CD8-positive, alpha-beta memory T cell (primary cell): ENCODE measurements around the gene PTGS1. TPM values are rescaled to one million over a fixed set of nuclear protein-coding genes. Genes with fewer than 3 reads are reported as not detected.
A peak's percentile ranks its signal among the peaks of the same experiment; 100 is the strongest.

Experiments
- CTCF ChIA-PET: fragments of 350-600 bp; sonication (Branson Sonifier 250); formaldehyde crosslinking; loops from one replicate; lab custom pipeline; 2021; ENCODE audit warnings: antibody characterized with exemption; lab: Charles Lee
- POLR2A ChIA-PET: fragments of 350-600 bp; sonication (Branson Sonifier 250); formaldehyde crosslinking; loops from one replicate; lab custom pipeline; 2021; ENCODE audit warnings: antibody characterized with exemption; lab: Charles Lee
- DNase-seq, 5 donors: peaks; one replicate each; pipeline versions ENCODE4 v3.0.0 to v3.0.0-alpha.2; 2020 to 2022; ENCODE audit warnings: mixed read lengths in 1 of 5
- H3K27ac ChIP-seq: one replicate; pipeline ENCODE4 v1.7.0; 2013; ENCODE audit warnings: low read depth, mild to moderate bottlenecking, low read length, moderate library complexity
- H3K27me3 ChIP-seq: 2 replicates; pipeline ENCODE4 v1.7.0; 2013; ENCODE audit warnings: low read length, mild to moderate bottlenecking; ENCODE audit not compliant: insufficient read depth, poor library complexity, severe bottlenecking
- H3K36me3 ChIP-seq: 2 replicates; pipeline ENCODE4 v1.7.0; 2013; ENCODE audit warnings: mild to moderate bottlenecking, low read length, moderate library complexity; ENCODE audit not compliant: insufficient read depth
- H3K4me1 ChIP-seq: 2 replicates; pipeline ENCODE4 v1.7.0; 2013; ENCODE audit warnings: mild to moderate bottlenecking, low read length, moderate library complexity; ENCODE audit not compliant: insufficient read depth
- H3K4me3 ChIP-seq: 2 replicates; pipeline ENCODE4 v1.7.0; 2013; ENCODE audit warnings: mild to moderate bottlenecking, low read length
- H3K9me3 ChIP-seq: 2 replicates; pipeline ENCODE4 v1.7.0; 2013; ENCODE audit warnings: mild to moderate bottlenecking, low read length
- H3K27ac Mint-ChIP-seq, 8 donors: one replicate each; pipeline ENCODE4 v1.8.0; 2020 to 2021; ENCODE audit warnings: mixed read lengths in 8 of 8, mild to moderate bottlenecking in 6 of 8, inconsistent platforms in 3 of 8, moderate library complexity in 3 of 8
- H3K27me3 Mint-ChIP-seq, 2 donors: one replicate each; pipeline ENCODE4 v1.8.0; 2020 to 2021; ENCODE audit warnings: mixed read lengths in 2 of 2, mild to moderate bottlenecking in 1 of 2, moderate library complexity in 1 of 2
- H3K36me3 Mint-ChIP-seq, 3 donors: one replicate each; pipeline ENCODE4 v1.8.0; 2020 to 2021; ENCODE audit warnings: mixed read lengths in 3 of 3, inconsistent platforms in 1 of 3, mild to moderate bottlenecking in 1 of 3
- H3K4me1 Mint-ChIP-seq, 3 donors: one replicate each; pipeline ENCODE4 v1.8.0; 2020 to 2021; ENCODE audit warnings: mixed read lengths in 3 of 3, inconsistent platforms in 1 of 3, mild to moderate bottlenecking in 1 of 3
- H3K4me3 Mint-ChIP-seq, 7 donors: one replicate each; pipeline ENCODE4 v1.8.0; 2020 to 2021; ENCODE audit warnings: mixed read lengths in 7 of 7, mild to moderate bottlenecking in 6 of 7, moderate library complexity in 4 of 7, inconsistent platforms in 2 of 7
- H3K9me3 Mint-ChIP-seq, 5 donors: one replicate each; pipeline ENCODE4 v1.8.0; 2020 to 2022; ENCODE audit warnings: mixed read lengths in 5 of 5, mild to moderate bottlenecking in 3 of 5, moderate library complexity in 2 of 5, inconsistent platforms in 1 of 5
- polyA plus RNA-seq: library from polyadenylated mRNA; unstranded; fragments of 300-500 nt; fragmentation: Illumina TruSeq; gene quantifications from one replicate; pipeline ENCODE4 v1.2.3, GENCODE V29; 2021
- total RNA-seq, 2 experiments: library from RNA; stranded (reverse); gene quantifications; one replicate each; pipeline ENCODE4 v1.2.3, GENCODE V29; 2021

PTGS1 gene
- total and polyA plus RNA-seq, 3 experiments from 2014 or later = 0.27 to 0.44 TPM; not detected in 1

- no peaks in the 10 kb centered on the region for H3K36me3 ChIP-seq
- peaks cover 0 to 2% (median 0%) of the 10 kb centered on the region in 3 donors for H3K36me3 Mint-ChIP-seq
- no peaks in the 10 kb centered on the region for H3K4me1 Mint-ChIP-seq
- H3K4me3 Mint-ChIP-seq = no peak overlapping the region
- no peak for DNase-seq
- no peaks in the 10 kb centered on the region for H3K9me3 Mint-ChIP-seq
- no peak overlapping the region for H3K27ac ChIP-seq
- H3K4me1 ChIP-seq = no peaks in the 10 kb centered on the region
- peaks cover 3 to 5% of the 10 kb centered on the region in 2 donors for H3K27me3 Mint-ChIP-seq
- H3K27ac Mint-ChIP-seq = peak overlapping the region in 1 of 8 donors; percentile 72
- no peaks in the 10 kb centered on the region for H3K27me3 ChIP-seq
- H3K4me3 ChIP-seq = no peak overlapping the region
- ChIA-PET POLR2A (no interaction called here), CTCF (interaction anchor here (1.8 to 3.4 kb wide), 2 partner anchors 11 to 214 kb away, joined by 5 to 13 read pairs; no protein-coding TSS in a partner anchor)
- no peaks in the 10 kb centered on the region for H3K9me3 ChIP-seq
These were observed 31.8 kb upstream of the PTGS1 start for GRCh38 chr9:122338994-122339393.

GRCh38 chr9:122339579-122339978, 31.2 kb upstream of the PTGS1 start:
- no peak for DNase-seq
- H3K4me3 Mint-ChIP-seq = no peak overlapping the region
- Histone ChIP-seq H3K36me3 (no peaks in the 10 kb centered on the region), H3K27ac (no peak overlapping the region), H3K9me3 (no peaks in the 10 kb centered on the region), H3K27me3 (no peaks in the 10 kb centered on the region), H3K4me3 (no peak overlapping the region), H3K4me1 (no peaks in the 10 kb centered on the region)
- peaks cover 0 to 2% (median 0%) of the 10 kb centered on the region in 3 donors for H3K36me3 Mint-ChIP-seq
- no peaks in the 10 kb centered on the region for H3K9me3 Mint-ChIP-seq
- CTCF ChIA-PET = interaction anchor here (1.8 to 3.4 kb wide), 2 partner anchors 11 to 214 kb away, joined by 5 to 13 read pairs; no protein-coding TSS in a partner anchor
- POLR2A ChIA-PET = no interaction called here
- no peaks in the 10 kb centered on the region for H3K4me1 Mint-ChIP-seq
- H3K27me3 Mint-ChIP-seq = peaks cover 3 to 5% of the 10 kb centered on the region in 2 donors
- H3K27ac Mint-ChIP-seq = no peak overlapping the region

GRCh38 chr9:122340161-122340560, 30.7 kb upstream of the PTGS1 start:
- Mint-ChIP-seq H3K27me3 (peaks cover 5 to 8% of the 10 kb centered on the region in 2 donors), H3K4me1 (no peaks in the 10 kb centered on the region), H3K9me3 (no peaks in the 10 kb centered on the region), H3K36me3 (peaks cover 0 to 2% (median 0%) of the 10 kb centered on the region in 3 donors), H3K27ac (no peak overlapping the region), H3K4me3 (no peak overlapping the region)
- Histone ChIP-seq H3K27ac (no peak overlapping the region), H3K27me3 (no peaks in the 10 kb centered on the region), H3K4me1 (no peaks in the 10 kb centered on the region), H3K36me3 (no peaks in the 10 kb centered on the region), H3K4me3 (no peak overlapping the region), H3K9me3 (no peaks in the 10 kb centered on the region)
- POLR2A ChIA-PET = no interaction called here
- CTCF ChIA-PET = interaction anchor here (1.3 to 3.4 kb wide), 3 partner anchors 10 to 241 kb away, joined by 3 to 13 read pairs (median 5); no protein-coding TSS in a partner anchor
- no peak for DNase-seq

DNA sequence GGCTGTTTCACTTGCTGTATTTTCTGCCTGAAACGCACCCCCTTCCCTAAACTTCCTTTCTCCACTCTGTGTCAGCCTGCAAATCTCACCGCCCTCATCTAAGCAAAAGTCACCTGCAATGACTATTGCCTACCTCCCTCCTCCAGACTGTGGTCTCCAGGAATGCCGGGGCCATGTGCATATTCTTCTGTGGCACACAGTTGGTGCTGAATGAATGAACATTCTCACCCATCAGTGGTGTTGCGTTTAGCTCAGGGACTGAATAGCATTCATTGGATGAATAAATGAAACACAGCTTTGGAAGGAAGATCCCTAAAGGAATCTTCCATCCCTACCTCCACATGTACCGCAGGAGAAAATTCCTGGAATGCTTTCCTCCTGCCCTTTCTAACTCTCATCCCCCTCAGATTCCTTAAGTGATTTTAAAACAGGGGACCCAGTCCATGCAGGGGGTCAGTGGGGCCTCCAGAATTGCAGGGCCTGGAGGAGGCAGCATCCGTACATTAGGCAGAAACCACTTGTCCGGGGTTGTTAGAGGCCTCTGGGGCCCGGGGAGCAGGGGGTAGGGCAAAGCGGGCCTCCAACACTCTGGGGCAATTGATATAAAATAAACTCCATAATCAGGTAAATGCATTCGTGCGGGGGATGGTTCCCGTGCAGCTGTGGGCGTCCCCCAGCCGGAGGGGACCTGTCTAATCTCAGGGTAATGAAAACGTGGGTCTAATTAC, 28.3 kb upstream of the PTGS1 start:
- Histone ChIP-seq H3K27me3 (peaks cover 5% of the 10 kb centered on the region), H3K27ac (no peak overlapping the region), H3K4me1 (no peaks in the 10 kb centered on the region), H3K36me3 (no peaks in the 10 kb centered on the region), H3K9me3 (no peaks in the 10 kb centered on the region), H3K4me3 (no peak overlapping the region)
- Mint-ChIP-seq H3K9me3 (no peaks in the 10 kb centered on the region), H3K36me3 (no peaks in the 10 kb centered on the region), H3K27me3 (peaks cover 22 to 23% of the 10 kb centered on the region in 2 donors), H3K4me3 (peak overlapping the region in 1 of 7 donors; percentile 27), H3K4me1 (peaks cover 0 to 9% (median 3%) of the 10 kb centered on the region in 3 donors), H3K27ac (no peak overlapping the region)
- ChIA-PET CTCF (interaction anchor here (1.6 kb wide), 1 partner anchor 218 kb away, joined by 4 read pairs; no protein-coding TSS in a partner anchor), POLR2A (no interaction called here)
- DNase-seq = no peak

DNA sequence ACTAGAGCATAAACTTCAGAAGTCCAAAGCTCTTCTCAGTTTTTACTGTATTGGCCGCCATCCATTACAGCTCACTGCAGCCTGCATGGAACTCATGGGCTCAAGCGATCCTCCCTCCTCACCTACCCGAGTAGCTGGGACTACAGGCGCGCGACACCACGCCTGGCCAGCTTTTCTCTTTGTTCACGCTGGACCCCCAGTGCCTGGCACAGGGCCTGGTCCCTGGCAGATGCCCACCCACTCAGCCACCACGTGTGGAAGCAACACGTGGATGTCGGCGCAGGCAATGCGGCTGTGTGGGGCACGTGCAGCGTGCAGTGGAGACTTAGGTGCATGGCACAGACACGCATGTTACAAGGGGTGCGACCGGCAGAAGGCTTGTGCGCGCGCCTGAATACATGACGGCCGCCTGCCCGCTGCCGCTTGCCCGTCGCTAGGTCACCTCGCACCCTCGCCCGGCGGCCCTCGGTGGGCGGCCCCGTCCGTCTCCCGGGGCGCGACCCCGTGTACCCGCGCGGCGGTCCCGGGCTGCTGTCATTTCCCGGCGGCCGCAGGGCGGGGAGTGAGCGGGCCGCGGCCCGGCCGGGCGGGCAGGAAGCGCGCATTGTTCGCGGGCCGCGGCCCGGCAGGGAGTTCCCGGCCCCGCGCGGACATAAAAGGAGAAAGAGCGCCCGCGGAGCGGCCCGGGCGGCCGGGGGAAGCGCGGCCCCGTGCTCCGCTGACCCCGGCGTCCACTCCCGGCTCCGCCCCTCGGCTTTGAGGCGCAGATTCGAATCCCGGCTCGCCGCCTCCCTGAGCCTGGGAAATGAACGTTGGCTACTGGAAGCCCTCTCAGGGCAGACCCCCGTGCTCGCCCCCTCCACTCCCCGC, 24.1 kb upstream of the PTGS1 start:
- peak overlapping the region in 1 of 8 donors; percentile 45 for H3K27ac Mint-ChIP-seq

DNA sequence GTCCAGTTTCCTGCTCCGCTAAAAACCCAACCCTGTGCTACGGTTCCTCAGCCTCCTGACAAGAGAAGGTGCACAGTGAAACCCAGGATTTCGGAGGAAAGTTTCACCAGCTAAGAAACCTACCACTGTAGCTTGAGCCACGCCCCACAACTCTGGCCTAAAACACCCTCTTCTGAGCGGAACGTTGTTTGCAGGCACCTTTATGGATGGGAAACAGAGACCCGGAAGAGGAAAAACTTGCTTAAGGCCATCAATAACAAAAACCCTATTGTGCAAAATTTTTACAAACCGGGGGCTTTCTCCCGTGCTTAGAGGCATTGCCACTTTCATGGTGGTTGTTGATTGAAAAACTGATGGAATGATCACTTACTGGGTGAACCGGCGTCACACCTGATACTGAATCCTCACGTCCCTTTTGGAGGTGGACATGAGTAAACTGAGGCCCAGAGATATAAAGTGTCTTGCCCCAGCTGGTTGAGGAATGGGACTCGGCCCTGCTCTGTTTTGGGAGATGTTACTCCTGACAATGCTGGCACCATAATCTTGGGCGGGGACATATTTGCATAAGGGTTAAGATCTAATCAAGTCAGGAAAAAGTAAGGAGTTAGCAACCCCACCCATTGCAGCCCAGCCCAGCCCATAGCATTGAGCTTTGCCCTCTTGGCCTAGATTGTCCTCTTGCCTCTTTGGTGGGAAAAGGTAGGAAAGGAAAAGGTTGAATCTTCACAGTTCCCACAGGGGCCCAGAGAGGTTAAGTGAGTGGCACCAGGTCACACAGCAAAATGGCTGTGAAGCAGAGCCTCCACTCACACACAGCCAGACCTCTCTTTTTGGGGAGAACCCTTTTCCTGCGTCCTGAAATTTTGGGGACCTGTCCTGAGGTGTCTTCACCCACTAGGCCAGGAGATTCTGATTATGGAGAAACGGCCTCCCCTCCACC, 23.2 kb upstream of the PTGS1 start:
- no peak overlapping the region for H3K4me3 ChIP-seq
- peaks cover 38 to 55% of the 10 kb centered on the region in 2 donors for H3K27me3 Mint-ChIP-seq
- H3K27me3 ChIP-seq = peaks cover 6% of the 10 kb centered on the region
- no peaks in the 10 kb centered on the region for H3K4me1 ChIP-seq
- H3K27ac Mint-ChIP-seq = peak overlapping the region in 2 of 8 donors; percentile 45 to 59
- H3K9me3 ChIP-seq = no peaks in the 10 kb centered on the region
- POLR2A ChIA-PET = interaction anchor here (0.5 kb wide), 1 partner anchor 228 kb away, joined by 7 read pairs; no protein-coding TSS in a partner anchor
- CTCF ChIA-PET = interaction anchor here (1.0 to 9.0 kb wide), 2 partner anchors 224 to 462 kb away, joined by 3 to 166 read pairs; no protein-coding TSS in a partner anchor
- no peak overlapping the region for H3K27ac ChIP-seq
- DNase-seq = no peak
- no peaks in the 10 kb centered on the region for H3K36me3 ChIP-seq
- peaks cover 0 to 22% (median 6%) of the 10 kb centered on the region in 3 donors for H3K4me1 Mint-ChIP-seq
- peaks cover 0 to under 1% (median 0%) of the 10 kb centered on the region in 5 donors for H3K9me3 Mint-ChIP-seq
- H3K36me3 Mint-ChIP-seq = no peaks in the 10 kb centered on the region
- peak overlapping the region; percentile 53 to 82 (median 66) for H3K4me3 Mint-ChIP-seq

More for the DNA sequence above, 24.1 kb upstream of the PTGS1 start:
- ChIA-PET POLR2A (interaction anchor here (0.5 kb wide), 1 partner anchor 227 kb away, joined by 7 read pairs; no protein-coding TSS in a partner anchor), CTCF (interaction anchor here (1.9 to 9.0 kb wide), 2 partner anchors 223 to 247 kb away, joined by 10 to 166 read pairs; no protein-coding TSS in a partner anchor)
- peak in 1 of 5 donors; percentile 12 for DNase-seq
- Histone ChIP-seq H3K36me3 (no peaks in the 10 kb centered on the region), H3K27ac (no peak overlapping the region), H3K9me3 (no peaks in the 10 kb centered on the region), H3K27me3 (peaks cover 6% of the 10 kb centered on the region), H3K4me3 (no peak overlapping the region), H3K4me1 (no peaks in the 10 kb centered on the region)
- no peaks in the 10 kb centered on the region for H3K9me3 Mint-ChIP-seq
- H3K36me3 Mint-ChIP-seq = no peaks in the 10 kb centered on the region
- H3K4me3 Mint-ChIP-seq = peak overlapping the region; percentile 53 to 82 (median 66)
- H3K4me1 Mint-ChIP-seq = peaks cover 0 to 22% (median 6%) of the 10 kb centered on the region in 3 donors
- H3K27me3 Mint-ChIP-seq = peaks cover 38 to 55% of the 10 kb centered on the region in 2 donors

- H3K4me1 Mint-ChIP-seq = peaks cover 0 to 22% (median 6%) of the 10 kb centered on the region in 3 donors
- peaks cover 38 to 55% of the 10 kb centered on the region in 2 donors for H3K27me3 Mint-ChIP-seq
- Histone ChIP-seq H3K9me3 (no peaks in the 10 kb centered on the region), H3K27ac (no peak overlapping the region), H3K36me3 (no peaks in the 10 kb centered on the region), H3K4me3 (no peak overlapping the region), H3K4me1 (no peaks in the 10 kb centered on the region), H3K27me3 (peaks cover 6% of the 10 kb centered on the region)
- peaks cover 0 to 6% (median under 1%) of the 10 kb centered on the region in 5 donors for H3K9me3 Mint-ChIP-seq
- H3K4me3 Mint-ChIP-seq = peak overlapping the region in 2 of 7 donors; percentile 12 to 42
- no peak for DNase-seq
- ChIA-PET CTCF (interaction anchor here (1.0 to 9.0 kb wide), 3 partner anchors 224 to 461 kb away, joined by 3 to 166 read pairs (median 16); no protein-coding TSS in a partner anchor), POLR2A (no interaction called here)
- no peaks in the 10 kb centered on the region for H3K36me3 Mint-ChIP-seq
- H3K27ac Mint-ChIP-seq = peak overlapping the region in 3 of 8 donors; percentile 0 to 43 (median 6)
These were observed 22.5 kb upstream of the PTGS1 start for GRCh38 chr9:122348288-122348777.
